ENCODE measurements around the gene GRB2.
A peak's percentile ranks its signal among the peaks of the same experiment; 100 is the strongest.
"Not testable (repeated sequence)": the region's sequence is repeated elsewhere in the genome, so short reads cannot be mapped to it uniquely, and the experiment has no call there.

GRB2 gene

DNA sequence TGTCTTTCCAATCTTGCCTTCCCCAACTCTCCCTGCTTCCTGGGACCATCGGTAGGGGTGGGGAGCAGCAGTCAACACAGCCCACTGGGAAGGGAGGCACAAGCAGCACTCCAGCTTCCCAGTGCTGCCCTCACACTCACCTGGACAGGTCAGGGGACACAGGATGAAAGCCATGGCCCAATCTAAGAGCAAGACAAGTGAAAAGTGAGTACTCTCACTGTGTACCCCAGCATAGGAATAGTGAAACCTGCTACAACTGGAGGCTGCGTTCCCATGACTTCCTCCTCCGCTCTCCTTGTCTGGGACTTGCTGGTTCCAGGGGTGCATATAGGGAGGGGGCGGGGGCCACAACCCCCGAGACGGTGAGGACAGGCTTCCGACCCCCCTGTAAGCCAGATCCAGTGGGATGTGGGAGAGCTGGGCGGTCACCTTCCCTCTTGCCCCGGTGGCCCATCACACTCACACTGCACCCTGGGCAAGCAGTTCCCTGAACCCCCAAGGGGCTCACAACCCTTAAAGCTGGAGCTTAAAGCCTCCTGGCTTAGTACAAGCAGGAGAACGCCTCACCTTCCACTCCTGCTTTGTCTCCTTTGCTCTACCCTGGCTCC lies 86.8 kb downstream of the GRB2 start:
- no peak for DNase-seq (ENCODE audit: low spot score)

DNA sequence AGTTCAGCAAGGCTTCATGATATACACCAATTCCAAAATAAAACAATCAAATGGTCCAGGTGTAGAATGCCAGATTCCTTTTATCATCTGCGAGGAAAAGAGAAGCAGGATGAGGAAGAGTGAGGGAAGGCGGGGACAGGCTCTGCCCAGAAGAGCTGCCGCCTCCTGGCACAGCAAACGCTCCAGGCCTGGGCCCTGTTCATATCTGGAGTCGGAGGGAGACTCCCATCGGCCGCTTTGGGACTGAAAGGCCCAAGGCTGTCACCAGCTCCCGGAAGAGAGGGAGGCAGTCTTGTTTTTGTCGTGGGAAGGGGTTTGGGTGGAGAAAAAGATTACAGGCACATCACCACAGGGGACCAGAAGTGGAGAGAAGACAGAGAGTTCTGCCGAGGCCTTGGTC lies 87.3 kb downstream of the GRB2 start:
- DNase-seq (ENCODE audit: low spot score) = no peak

DNA sequence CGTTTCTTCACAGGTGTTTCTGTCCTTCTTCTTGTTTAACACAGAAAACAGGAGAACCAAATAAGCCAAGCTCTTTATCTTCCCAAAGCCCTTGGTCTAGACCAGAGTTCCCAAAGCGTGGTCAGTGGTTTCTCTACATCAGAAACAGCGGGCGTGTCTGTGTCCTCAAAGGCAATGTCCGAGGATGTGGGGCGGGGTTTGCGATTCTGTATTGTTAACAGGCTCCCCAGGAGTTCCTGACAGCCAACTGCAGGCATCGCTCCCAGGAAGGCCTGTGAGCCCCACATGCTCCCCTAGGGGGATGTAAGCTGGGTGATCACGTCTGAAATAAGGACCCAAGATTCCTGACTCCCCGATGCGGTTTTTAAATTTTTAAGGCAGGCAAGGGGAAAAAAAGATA lies 87.8 kb downstream of the GRB2 start:
- no peak for DNase-seq (ENCODE audit: low spot score)

GRCh38 chr17:75316253-75316652 lies 89.2 kb downstream of the GRB2 start:
- no peak for DNase-seq (ENCODE audit: low spot score)

DNA sequence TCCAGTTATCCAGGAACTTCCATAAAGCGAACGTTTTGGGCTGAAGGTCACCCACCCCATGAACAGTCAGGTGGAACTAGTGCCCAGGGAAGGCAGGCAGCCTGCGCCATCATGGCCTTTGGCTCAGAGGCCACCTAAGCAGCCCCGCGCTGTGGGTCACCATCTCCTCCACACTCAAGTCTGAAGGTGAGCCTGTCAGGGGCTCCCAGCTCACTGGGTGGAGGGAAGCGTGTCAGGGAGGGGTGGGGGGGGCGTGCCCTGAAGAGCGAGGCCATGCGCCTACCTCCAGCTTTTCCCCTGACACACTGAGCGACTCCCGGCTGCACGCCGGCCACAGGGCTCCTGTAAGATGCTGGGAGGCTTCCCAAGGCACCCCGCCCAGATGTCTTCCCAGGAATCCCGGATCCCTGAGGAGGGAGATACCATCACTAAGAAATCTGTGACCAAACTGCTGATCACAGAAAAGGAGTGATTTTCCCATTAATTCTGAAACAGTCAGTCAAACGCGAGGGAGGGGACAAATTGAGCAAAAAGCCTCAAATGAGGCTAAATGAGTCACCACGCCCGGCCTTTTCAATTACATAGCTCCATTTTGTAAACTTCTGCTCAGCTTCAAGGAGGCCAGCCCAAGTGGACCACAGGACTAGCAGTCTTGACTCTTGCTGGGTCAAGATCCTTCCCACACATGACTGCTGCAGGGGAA lies 89.8 kb downstream of the GRB2 start:
- DNase-seq (ENCODE audit: low spot score) = no peak

DNA sequence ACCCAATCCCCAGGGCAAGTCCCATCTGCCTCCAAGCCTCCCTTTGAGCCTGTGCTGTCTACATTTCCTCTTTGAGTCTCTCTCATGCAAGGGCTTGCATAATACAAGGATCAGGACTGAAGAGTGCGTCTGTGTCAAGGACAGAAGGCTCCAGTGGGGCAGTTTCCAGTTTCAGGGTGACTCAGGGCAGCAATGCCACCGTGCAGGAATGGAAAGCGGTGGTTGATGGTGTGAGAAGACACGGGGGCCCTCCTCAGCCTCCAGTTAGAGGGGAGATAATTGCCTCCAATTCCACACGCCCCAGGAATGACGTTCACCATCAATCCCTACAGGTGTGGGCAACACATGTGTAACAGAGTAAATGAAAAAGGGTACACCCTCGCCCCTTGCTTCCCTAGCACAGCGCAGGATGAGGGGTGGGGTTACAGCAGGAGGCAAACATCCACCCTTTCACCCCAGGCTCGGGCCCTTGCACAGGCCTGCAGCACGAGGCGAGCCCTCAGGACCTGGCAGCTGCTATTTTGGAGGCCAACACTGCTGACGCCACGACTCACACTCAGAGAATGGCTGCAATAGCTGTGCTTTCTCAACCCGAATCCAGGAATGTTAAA lies 91.4 kb downstream of the GRB2 start:
- no peak for DNase-seq (ENCODE audit: low spot score)

GRCh38 chr17:75308732-75309629 lies 96.5 kb downstream of the GRB2 start:
- peak; percentile 9 for DNase-seq (ENCODE audit: low spot score)

DNA sequence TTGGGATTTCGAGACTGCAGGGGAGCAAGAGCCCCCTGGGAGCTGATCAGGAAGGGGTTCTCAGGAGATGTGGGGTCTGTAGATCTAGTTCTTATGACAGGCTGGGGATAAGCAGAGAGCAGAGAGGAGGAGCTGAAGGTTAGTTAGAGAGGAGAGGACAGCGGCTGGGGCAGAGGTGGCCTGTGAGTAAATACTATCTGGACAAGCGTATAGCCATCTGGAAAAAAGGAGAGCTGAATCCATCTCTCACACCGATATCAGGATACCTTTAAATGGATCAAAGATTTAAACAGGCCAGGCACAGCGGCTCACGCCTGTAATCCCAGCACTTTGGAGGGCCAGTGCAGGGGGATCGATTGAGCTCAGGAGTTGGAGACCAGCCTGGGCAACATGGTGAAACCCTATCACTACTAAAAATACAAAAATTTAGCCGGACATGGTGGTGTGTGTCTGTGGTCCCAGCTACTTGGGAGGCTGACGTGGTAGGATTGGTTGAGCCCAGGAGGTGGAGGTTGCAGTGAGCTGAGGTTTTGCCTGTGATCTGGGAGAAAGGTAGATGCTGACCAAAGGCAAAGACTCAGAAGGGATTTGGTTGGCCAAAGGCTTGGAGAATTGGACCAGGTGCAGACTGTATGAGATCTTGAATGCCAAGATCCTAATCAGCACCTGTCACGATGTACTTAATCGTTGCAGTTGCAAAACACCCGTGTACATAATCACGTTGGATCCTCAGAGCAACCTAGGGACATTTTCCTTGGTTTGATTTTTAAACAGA lies 97.3 kb downstream of the GRB2 start:
- DNase-seq (ENCODE audit: low spot score) = no peak

- DNase-seq (ENCODE audit: low spot score) = no peak
Observed at GRCh38 chr17:75301502-75302206, 103.8 kb downstream of the GRB2 start.

- DNase-seq (ENCODE audit: low spot score) = no peak
Observed at GRCh38 chr17:75301049-75301448, 104.4 kb downstream of the GRB2 start.

DNA sequence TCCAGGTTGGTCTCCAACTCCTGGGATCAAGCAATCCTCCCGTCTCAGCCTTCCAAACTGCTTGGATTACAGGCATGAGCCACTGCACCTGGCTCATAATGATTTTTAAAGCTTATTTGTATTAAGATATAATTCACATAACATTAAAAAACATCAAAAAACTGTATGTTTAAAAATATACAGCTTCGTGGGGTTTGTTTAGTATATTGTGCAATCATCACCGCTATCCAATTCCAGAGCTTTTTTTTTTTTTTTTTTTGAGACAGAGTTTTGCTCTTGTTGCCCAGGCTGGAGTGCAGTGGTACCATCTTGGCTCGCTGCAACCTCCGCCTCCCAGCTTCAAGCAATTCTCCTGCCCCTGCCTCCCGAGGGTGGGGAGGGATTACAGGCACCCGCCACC lies 105.2 kb downstream of the GRB2 start:
- no peak for DNase-seq (ENCODE audit: low spot score)

DNA sequence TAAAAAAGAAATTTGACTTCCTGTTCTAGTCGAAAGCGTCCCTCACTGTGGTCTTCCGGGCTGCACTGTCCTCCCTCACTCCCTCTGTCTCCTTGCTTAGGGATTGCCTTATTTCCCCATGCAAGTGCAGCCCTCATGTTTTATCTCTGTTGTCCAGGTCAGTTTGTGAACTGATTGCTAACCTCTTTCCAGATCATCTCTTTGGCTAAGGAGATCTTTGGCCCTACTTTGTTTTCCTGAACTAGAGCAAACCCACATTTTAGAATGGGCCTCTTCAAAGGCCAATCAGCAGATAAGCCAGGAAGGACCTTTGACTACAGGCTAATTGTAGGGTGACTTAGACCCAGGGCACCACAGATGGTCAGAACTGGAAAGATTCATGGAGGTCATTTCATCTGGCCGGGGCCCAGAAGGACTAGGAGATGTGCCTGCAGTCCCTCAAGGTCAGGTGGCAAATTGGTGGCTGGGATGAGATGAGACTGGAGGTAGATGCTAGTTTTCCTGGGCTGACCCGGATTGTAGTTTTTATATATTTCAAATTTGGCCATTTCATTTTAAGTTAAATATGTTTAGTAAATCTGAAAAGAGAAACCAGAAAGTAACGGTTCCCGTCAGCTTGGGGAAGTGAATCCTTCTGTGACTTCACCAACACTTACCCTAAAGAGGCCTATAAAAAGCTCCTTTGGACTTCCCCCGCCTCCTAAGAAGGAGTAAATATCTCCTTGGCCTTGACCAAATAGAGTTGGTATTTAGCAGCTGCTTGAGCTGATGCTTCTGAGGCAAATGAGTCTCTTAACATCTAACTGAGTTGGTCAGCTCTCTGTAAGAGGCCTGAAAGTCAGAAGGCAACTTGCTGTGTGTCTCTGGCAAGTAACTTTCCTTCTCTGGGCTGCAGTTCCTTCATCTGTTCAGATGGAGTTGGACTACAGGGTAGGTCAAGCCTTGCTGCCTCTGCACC lies 110.0 kb downstream of the GRB2 start:
- DNase-seq (ENCODE audit: low spot score) = no peak

- DNase-seq (ENCODE audit: low spot score) = not testable (repeated sequence)
Observed at GRCh38 chr17:75292810-75293448, 112.5 kb downstream of the GRB2 start.

- DNase-seq (ENCODE audit: low spot score) = no peak
Observed at GRCh38 chr17:75289832-75290337, 115.6 kb downstream of the GRB2 start.

- DNase-seq (ENCODE audit: low spot score) = peak; percentile 99
Observed at GRCh38 chr17:75289115-75289831, 116.2 kb downstream of the GRB2 start, which contains the start of gene SLC25A19. TSS of gene SLC25A19 (minus strand) at chr17:75289433. CDS start at chr17:75286764, 2,669 bp downstream.

DNA sequence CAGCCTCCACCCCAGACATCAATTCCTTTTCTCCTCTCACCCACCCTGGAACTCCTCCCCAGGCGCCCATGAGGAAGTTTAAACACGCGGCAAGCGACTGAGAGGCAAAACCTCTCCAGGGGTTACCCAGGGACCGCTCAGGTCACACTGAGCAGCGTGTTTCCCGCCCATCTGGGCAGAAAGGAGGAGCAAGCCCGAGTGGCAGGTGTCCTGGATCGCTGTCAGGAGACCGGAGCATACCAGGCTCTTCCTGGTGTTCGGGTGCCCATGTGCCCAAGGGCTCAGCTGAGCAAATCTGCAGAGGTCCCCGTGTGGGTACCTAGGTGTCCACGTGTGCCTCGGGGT lies 116.7 kb downstream of the GRB2 start:
- peak; percentile 66 for DNase-seq (ENCODE audit: low spot score)

DNA sequence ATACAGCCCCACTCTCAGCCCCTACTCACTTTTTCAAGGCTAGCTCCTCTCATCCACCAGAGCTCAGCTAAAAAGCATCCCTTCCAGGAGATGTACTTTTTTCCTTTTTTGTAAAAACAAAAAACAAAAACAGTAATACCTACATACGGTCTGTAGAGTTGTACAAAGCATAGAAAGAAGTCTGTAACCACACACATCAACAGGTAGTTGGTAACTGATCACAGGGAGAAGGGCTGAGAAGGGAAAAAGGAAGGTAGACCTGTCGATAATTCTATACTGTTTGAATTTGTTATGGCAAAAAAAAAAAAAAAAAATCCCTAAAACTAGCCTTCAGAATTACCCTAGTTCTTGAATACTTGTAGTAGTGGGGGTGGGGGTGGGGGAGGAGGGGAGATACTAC lies 117.1 kb downstream of the GRB2 start:
- no peak for DNase-seq (ENCODE audit: low spot score)

- DNase-seq (ENCODE audit: low spot score) = no peak
Observed at GRCh38 chr17:75287221-75287620, 118.3 kb downstream of the GRB2 start.

DNA sequence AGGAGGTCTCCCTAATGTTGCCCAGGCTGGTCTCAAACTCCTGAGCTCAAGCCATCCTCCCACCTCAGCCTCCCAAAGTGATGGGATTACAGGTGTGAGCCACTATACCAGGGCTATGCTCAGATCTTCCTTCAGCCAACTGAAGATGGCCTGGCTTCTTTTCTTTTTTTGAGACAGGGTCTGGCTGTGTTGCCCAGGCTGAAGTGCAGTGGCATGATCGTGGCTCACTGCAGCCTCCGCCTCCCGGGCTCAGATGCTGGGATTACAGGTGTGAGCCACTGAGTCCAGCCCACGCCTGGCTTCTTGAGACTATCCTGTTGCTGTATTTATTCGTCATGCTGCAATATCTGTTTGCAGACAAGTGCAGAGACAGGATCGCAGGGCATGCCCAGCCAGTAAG lies 120.4 kb downstream of the GRB2 start:
- no peak for DNase-seq (ENCODE audit: low spot score)

Measured in kidney tubule cell (primary cell).